NCI-H2107 (cell line): Measurements from ENCODE around the gene NUDT22.
A peak's percentile ranks its signal among the peaks of the same experiment; 100 is the strongest.
"Not testable (repeated sequence)": the region's sequence is repeated elsewhere in the genome, so short reads cannot be mapped to it uniquely, and the experiment has no call there.

Experiments
- DNase-seq: peaks from one replicate; lab custom pipeline; 2025; lab: John Stamatoyannopoulos, UW

Gene NUDT22

GRCh38 chr11:64243236-64243854, 17.3 kb downstream of the NUDT22 start:
- DNase-seq, result no peak

- DNase-seq, result no peak
These were observed 18.0 kb downstream of the NUDT22 start for GRCh38 chr11:64244107-64244506.

- DNase-seq, result no peak
These were observed 18.9 kb downstream of the NUDT22 start for GRCh38 chr11:64244966-64245365.

- DNase-seq, result no peak
These were observed 19.3 kb downstream of the NUDT22 start for GRCh38 chr11:64245401-64245796.

- no peak for DNase-seq
These were observed 19.9 kb downstream of the NUDT22 start for GRCh38 chr11:64245797-64246620.

- DNase-seq, result not testable (repeated sequence)
These were observed 20.5 kb downstream of the NUDT22 start for GRCh38 chr11:64246621-64246870.

GRCh38 chr11:64246871-64247728, 21.0 kb downstream of the NUDT22 start, which contains the start of gene PPP1R14B:
TSS of gene PPP1R14B (minus strand) at chr11:64246943. CDS start at chr11:64246673, 270 bp downstream.
- peak; percentile 61 for DNase-seq

- DNase-seq, result no peak
These were observed 21.9 kb downstream of the NUDT22 start for GRCh38 chr11:64247729-64248531.

- no peak for DNase-seq
These were observed 22.5 kb downstream of the NUDT22 start for GRCh38 chr11:64248578-64248977.

- DNase-seq, result no peak
These were observed 23.0 kb downstream of the NUDT22 start for GRCh38 chr11:64249038-64249437.

- no peak for DNase-seq
These were observed 23.7 kb downstream of the NUDT22 start for GRCh38 chr11:64249563-64250414.

- no peak for DNase-seq
These were observed 24.4 kb downstream of the NUDT22 start for GRCh38 chr11:64250415-64251015.

- DNase-seq, result no peak
These were observed 25.1 kb downstream of the NUDT22 start, which contains the start of gene PLCB3 for GRCh38 chr11:64251016-64251752. TSS of gene PLCB3 (plus strand) at chr11:64251530. CDS start at chr11:64251650, 120 bp downstream.

GRCh38 chr11:64251753-64252002, 25.6 kb downstream of the NUDT22 start:
- no peak for DNase-seq

- DNase-seq, result no peak
These were observed 26.2 kb downstream of the NUDT22 start for GRCh38 chr11:64252003-64252872.

- no peak for DNase-seq
These were observed 27.0 kb downstream of the NUDT22 start for GRCh38 chr11:64253043-64253442.

- no peak for DNase-seq
These were observed 27.4 kb downstream of the NUDT22 start for GRCh38 chr11:64253481-64253880.

GRCh38 chr11:64254326-64254725, 28.3 kb downstream of the NUDT22 start:
- no peak for DNase-seq
